ENCODE data around the gene CWF19L1.
"Not testable (repeated sequence)": the region's sequence is repeated elsewhere in the genome, so short reads cannot be mapped to it uniquely, and the experiment has no call there.

The CWF19L1 gene

GRCh38 chr10:100267239-100268104 lies at the start of gene CWF19L1:
Gene CWF19L1, minus strand, starts transcription at chr10:100267638. Its CDS starts 45 bp downstream, at chr10:100267593.
- DNase-seq (ENCODE audit: insufficient read length, low spot score) (peak; percentile 90), FAIRE-seq (peak; percentile 4)

DNA sequence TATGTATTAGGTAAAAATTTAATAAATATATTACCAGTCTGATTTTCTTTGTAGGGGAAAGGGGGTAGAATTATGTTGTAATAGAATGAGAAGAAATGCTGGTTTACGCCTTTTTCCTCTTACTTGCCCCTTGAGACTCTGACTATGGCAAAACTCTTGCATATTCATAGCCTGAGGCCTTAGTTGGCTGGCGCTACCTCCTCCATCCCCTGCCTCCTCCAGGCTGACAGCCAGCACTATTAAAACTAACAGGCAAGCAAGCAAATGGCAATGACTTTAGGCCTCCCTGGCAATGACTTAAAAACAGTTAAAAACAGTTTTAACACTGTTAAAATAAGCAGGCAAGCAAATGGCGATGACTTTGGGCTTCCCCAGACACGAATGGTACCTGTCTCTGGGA lies 48.2 kb upstream of the CWF19L1 start:
- DNase-seq (ENCODE audit: insufficient read length, low spot score) (no peak), FAIRE-seq (no peak)

- no peak for DNase-seq (ENCODE audit: insufficient read length, low spot score)
- no peak for FAIRE-seq
Observed at GRCh38 chr10:100311298-100311697, 43.9 kb upstream of the CWF19L1 start.

- DNase-seq (ENCODE audit: insufficient read length, low spot score) (no peak), FAIRE-seq (no peak)
Observed at GRCh38 chr10:100307684-100308083, 40.2 kb upstream of the CWF19L1 start.

DNA sequence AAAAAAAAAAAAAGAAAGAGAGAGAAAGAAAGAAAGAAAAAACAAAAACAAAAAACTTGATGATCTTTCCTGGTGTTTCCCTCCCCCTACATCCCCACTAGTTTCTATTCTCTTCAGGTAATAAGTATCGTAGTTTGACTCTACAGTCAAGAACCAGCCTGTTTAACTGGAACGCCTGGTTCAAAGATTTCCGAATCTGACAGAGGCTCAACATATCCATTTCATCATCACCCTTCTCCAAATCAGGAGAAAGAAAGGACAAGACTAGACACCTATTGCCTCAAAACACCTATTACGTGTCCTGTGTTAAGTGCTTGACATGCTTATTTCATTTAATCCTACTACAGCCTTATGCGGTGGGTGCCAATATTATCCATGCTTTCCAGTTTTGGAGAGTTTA lies 39.4 kb upstream of the CWF19L1 start:
- DNase-seq (ENCODE audit: insufficient read length, low spot score) (no peak), FAIRE-seq (no peak)

- FAIRE-seq (no peak), DNase-seq (ENCODE audit: insufficient read length, low spot score) (no peak)
Observed at GRCh38 chr10:100304414-100304813, 37.0 kb upstream of the CWF19L1 start.

DNA sequence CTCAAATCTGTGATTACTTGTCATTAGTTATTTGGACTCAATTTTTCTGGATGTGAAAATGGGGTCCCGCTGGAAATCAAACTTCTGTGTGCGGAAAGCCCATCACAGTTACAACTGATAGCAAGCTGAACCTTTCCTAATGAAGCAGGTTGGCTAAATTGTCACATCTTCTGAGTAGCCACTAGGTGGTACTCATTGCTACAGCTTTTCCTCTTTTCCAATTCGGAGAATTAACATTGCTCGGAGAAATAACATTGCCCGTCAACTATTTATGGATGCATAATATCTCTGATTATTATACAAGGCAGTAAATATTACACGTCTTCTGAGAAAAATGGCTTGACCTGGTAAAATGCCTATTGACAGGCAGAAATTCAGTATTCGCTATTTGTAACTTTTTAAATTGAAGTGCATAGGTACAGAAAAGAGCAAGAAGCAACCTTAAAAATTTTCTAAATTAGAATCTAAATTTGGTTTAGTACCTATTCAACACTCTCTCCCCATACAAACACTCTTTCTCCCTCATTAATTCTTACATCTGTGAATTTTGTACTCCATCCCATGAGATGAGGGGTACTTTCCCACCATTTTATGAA lies 36.4 kb upstream of the CWF19L1 start:
- DNase-seq (ENCODE audit: insufficient read length, low spot score) (peak; percentile 57), FAIRE-seq (peak; percentile 59)

- not testable (repeated sequence) for FAIRE-seq; DNase-seq (ENCODE audit: insufficient read length, low spot score)
Observed at GRCh38 chr10:100301123-100301522, 33.7 kb upstream of the CWF19L1 start.

GRCh38 chr10:100297242-100297641 lies 29.8 kb upstream of the CWF19L1 start:
- no peak for FAIRE-seq
- no peak for DNase-seq (ENCODE audit: insufficient read length, low spot score)

- FAIRE-seq = no peak
- no peak for DNase-seq (ENCODE audit: insufficient read length, low spot score)
Observed at GRCh38 chr10:100293066-100293465, 25.6 kb upstream of the CWF19L1 start.

DNA sequence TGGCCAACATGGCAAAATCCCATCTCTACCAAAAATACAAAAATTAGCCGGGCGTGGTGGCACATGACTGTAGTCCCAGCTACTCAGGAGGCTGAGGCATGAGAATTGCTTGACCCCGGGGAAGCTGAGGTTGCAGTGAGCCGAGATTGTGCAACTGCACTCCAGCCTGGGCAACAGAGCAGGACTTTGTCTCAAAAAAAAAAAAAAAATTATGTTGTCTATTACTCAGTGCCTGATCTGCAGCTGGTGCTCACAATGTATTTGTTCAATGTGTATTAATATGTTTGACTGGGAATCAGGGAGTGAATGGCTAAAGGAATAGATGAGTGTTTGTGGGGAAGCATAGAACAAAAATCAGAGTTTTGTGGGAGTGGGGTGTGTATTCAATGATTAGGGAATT lies 24.9 kb upstream of the CWF19L1 start:
- not testable (repeated sequence) for DNase-seq (ENCODE audit: insufficient read length, low spot score); FAIRE-seq

GRCh38 chr10:100291356-100291755 lies 23.9 kb upstream of the CWF19L1 start:
- DNase-seq (ENCODE audit: insufficient read length, low spot score) (no peak), FAIRE-seq (no peak)

- no peak for DNase-seq (ENCODE audit: insufficient read length, low spot score)
- FAIRE-seq = no peak
Observed at GRCh38 chr10:100289641-100290040, 22.2 kb upstream of the CWF19L1 start.

DNA sequence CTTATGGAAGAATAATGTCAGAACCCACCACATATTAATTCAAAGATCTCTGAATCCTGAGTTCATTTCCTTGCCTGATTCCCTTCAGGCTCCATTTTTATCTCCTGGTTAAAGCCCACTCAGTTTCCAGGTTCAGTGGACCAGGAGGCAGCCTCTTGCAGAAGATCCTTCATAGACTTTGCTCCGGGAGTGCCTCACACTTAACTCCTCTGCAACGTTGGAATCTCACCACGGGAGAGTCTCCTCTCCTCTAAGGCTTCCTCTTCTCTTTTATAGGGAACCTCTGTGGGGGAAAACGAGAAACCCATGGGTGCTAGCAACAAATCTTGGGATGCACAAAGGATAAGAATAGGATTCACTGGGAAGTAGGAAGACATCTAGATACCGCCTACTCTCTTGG lies 20.8 kb upstream of the CWF19L1 start:
- DNase-seq (ENCODE audit: insufficient read length, low spot score) (no peak), FAIRE-seq (no peak)

DNA sequence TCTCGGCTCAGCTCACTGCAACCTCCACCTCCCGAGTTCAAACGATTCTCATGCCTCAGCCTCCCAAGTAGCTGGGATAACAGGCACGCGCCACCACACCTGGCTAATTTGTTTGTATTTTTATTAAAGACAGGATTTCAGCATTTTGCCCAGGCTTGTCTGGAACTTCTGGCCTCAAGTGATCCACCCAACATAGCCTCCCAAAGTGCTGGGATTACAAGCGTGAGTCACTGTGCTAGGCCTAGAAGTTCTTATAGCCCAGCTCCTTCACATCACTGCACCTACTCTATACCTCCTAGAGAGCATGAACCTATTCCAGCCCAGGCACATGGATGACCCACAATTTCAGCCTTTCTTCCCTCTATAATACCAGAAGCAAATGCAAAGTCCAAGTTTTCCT lies 20.3 kb upstream of the CWF19L1 start:
- FAIRE-seq = no peak

DNA sequence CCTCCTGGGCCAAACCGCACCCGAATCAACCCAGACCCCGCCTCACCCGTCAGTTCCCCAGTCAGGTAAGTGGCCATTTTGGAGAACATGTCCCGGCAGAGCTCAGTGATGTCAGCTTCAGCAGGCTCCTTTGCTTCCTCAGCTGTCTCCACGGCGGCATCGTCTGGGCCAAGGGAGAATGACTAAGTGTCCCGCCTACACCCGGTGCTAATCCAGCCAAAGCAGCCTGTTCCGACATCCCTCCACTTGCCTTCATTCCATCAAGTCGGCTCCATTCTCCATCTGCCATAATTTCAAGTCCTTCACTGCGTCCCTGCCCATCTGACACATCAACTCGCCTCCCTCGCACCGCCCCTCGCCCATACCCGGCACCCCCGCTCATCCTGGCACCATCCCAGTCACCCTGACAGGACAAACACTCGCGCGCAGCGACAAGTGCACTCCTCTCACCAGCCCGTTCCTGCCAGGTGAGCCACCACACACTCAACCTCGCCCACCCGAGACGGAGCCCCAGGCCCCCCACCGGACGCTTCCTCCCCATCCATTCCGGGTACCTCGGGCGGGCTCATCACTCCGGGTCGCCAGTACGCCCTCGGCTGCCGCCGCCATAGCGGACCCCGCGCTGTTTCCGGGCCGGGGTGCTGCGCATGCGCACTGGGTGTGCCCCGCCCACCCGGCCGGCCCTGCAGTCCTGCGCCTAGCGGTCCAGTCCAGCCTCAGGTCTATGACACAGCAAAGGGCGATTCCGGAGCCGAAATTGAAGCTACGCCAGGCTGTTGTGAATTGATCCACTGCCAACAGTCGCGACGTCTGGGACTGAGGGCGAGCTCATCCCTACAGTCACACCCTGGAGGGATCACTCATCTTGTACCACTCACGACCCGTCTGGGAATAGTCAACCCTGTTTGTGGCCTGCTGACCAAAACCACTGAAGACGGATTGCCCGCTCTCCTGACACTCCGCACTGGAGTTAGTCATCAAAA lies 18.9 kb upstream of the CWF19L1 start, which contains the start of gene BLOC1S2:
Gene BLOC1S2 (minus strand): TSS at position 630 of the 983 bp plus-strand sequence. CDS start 21 bp downstream, at position 609.
- peak; percentile 98 for DNase-seq (ENCODE audit: insufficient read length, low spot score)
- peak; percentile 77 for FAIRE-seq

More for the DNA sequence above, 20.3 kb upstream of the CWF19L1 start:
- DNase-seq (ENCODE audit: insufficient read length, low spot score) = no peak

GRCh38 chr10:100285326-100285725 lies 17.9 kb upstream of the CWF19L1 start:
- DNase-seq (ENCODE audit: insufficient read length, low spot score) = not testable (repeated sequence)

GRCh38 chr10:100282907-100283306 lies 15.5 kb upstream of the CWF19L1 start:
- no peak for DNase-seq (ENCODE audit: insufficient read length, low spot score)
- FAIRE-seq = no peak

More at GRCh38 chr10:100285326-100285725, 17.9 kb upstream of the CWF19L1 start:
- not testable (repeated sequence) for FAIRE-seq

- DNase-seq (ENCODE audit: insufficient read length, low spot score); FAIRE-seq: not testable (repeated sequence)
Observed at GRCh38 chr10:100276971-100277370, 9.5 kb upstream of the CWF19L1 start.

DNA sequence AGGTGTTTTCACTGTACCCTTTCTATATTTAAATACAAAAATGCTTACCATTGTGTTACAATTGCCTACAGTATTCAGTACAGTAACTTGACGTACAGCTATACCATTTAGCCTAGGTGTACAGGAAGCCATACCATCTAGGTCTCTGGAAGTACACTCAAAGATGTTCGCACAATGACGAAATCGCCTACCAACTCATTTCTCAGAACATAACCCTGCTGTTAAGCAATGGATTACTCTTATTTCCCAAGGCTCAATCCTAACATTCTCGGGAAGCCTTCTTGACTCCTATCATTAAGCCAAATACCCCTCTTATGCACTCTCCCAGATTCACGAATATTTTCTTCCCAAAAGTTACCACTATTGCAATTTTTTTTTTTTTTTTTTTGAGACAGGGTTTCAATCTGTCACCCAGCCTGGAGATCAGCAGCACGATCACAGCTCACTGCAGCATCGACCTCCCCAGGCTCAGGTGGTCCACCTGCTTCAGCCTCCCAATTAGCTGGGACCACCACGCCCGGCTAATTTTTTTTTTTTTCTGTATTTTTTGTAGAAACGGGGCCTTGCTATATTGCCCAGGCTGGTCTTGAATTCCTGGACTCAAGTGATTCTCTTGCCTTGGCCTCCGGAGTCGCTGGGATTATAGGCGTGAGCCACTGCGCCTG lies 1.5 kb downstream of the CWF19L1 start:
- no peak for FAIRE-seq

More for the DNA sequence above, 1.5 kb downstream of the CWF19L1 start:
- no peak for DNase-seq (ENCODE audit: insufficient read length, low spot score)
